Hematopoietic multipotent progenitor cell treated with erythropoietin and hydrocortisone succinate and interleukin-3 and kit ligand, for 15 days (in vitro differentiated cells): ENCODE results near the gene TMEM140.
"Not testable (repeated sequence)": the region's sequence is repeated elsewhere in the genome, so short reads cannot be mapped to it uniquely, and the experiment has no call there.

Source experiments
- DNase-seq: peaks from one replicate; pipeline ENCODE4 v3.0.0-alpha.2; 2015; ENCODE audit warnings: low spot score

TMEM140 gene

DNA sequence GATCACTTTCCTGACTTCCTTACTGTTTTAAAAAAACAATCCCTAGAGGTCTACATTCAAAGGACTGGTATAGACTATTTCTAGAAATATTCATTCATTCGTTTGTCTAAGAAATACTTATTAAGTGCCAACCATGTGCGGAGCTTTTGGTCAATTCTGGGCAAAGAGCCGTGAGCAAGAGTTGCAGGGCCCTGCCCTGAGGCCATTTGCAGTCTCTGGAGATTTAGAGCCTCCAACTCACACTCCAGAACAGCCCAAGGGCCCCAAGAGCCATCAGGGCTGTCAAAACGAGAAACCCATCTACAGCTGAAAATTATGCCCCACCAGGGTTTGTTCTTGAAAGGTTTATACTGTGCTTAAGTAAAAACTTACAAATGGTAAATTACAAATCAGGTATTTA lies 47.3 kb downstream of the TMEM140 start:
- no peak for DNase-seq

DNA sequence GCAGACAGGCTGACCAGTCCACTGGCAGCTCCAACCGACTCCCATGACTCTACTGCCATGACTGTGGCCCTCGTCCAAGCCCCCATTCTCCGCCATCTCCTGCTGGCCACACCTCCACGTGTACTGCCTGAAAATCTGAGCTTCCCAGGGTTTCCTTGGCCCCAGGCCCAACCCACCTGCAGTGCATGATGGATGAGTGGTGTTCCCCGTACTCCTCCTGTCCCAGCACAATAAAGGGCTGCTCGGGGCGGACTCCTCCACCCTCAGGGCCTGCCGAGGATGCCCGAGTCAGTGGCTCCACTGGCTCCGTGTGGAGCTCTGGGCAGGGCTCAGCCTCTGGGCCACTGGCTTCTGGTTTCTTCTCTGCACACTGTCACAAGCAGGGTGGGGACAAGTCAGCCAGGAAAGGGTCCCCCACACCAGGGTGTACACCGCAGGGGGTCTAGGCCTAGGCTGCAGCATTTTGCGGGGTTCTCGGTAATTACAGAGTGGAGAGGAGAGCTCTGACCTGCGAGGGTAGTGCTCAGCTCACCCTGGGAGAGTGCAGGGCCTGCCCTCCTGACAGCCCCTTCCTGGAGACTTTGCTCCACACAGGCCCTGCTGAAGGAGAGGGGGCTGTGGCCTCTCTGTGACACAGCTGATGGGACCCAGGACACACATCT lies 48.2 kb downstream of the TMEM140 start:
- DNase-seq, result no peak

- DNase-seq, result no peak
Measured at GRCh38 chr7:135197343-135197742, 49.5 kb downstream of the TMEM140 start.

DNA sequence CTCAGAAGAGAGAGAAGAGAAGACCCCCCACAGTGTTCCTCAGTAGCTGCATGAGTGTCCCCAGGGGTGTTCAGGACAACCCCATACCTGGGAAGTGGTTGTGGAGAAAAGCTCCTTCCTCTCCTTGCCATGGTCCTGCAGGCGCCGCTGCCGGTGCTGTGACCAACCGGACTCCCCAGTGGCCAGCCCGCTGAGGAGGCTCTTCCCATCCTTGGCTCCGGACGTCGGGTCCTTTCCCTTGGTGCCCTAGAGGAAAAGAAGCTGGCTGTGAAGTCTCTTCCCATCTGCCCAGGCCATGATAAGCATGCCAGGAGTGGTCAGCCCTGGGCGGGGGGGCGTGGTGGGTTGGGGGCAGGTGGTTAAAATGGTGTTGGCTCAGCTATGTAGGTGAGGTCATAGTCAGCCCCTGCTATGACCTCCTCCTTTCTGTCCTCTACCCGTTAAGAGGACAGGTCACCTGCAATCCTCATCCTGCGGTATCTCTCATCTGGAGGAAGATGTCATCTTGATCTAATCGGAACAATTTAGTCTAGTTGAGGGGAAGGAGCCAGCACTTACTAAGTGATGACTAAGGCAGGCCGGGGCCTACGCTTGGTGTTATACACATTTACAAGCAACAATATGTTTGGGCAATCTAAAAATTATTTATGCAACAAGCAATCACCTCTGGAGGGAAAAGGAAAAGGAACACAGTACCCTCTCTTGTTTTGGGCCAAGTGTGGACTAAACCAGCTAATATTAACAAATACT lies 50.2 kb downstream of the TMEM140 start:
- no peak for DNase-seq

GRCh38 chr7:135199439-135199838 lies 51.6 kb downstream of the TMEM140 start:
- no peak for DNase-seq

- no peak for DNase-seq
Measured at GRCh38 chr7:135200821-135201331, 53.0 kb downstream of the TMEM140 start.

- no peak for DNase-seq
Measured at GRCh38 chr7:135201350-135201749, 53.5 kb downstream of the TMEM140 start.

DNA sequence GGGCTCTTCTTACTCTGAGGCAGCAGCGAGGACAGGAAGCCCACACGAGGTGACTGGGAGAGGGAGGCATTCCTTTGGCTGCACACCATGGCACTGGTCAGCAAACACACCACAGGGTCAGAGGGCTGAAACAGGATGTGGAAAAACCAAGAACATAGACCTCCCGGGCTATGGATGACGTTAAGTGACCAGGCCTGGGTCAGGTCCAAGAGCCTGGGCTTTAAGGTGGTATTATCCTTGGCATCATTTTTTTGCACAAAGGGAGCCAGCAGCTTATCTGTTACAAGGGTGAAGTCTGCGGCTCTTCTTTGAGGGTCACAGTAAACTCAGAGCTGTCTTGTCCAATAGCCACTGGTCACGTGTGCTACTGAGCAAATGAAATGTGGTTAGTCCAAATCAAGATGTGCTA lies 56.5 kb downstream of the TMEM140 start:
- no peak for DNase-seq

DNA sequence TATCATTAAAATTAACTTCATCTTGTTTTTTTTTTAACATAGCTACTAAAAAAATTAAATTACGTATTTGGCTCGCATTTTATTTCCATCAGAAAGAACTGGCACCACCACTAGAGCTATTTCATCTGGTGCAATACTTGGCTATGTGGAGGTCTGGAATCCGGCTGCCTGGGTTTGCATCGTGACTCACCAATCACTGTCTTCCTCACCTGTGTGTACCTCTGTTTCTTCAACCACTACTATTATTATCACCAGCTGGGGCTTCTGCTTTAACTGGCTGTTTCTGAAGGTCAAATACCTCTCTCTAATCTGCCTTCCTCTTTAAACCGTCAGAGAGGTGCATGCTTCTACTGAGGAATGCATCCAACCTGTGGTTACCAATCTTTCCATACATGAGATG lies 57.0 kb downstream of the TMEM140 start:
- DNase-seq, result no peak

DNA sequence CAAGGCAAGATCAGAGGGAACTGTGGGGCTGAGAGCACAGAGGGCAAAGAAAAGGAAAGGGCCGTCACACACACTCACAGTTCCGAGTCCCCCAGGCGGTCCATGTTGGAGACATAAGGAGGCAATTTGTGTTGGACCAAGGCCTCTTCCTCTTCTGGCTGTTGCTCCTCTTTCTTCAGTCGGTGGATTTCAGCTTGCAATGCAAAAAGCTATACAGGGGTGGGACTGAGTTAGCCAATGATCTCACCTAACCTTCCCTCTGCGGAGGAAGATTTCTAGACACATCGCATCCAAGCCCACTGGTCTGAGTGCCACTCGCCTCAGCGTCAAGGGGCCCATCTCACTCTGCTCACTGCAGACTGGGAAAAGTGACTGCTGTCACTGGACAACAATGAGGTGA lies 58.0 kb downstream of the TMEM140 start:
- DNase-seq, result no peak

- no peak for DNase-seq
Measured at GRCh38 chr7:135206941-135207391, 59.1 kb downstream of the TMEM140 start.

DNA sequence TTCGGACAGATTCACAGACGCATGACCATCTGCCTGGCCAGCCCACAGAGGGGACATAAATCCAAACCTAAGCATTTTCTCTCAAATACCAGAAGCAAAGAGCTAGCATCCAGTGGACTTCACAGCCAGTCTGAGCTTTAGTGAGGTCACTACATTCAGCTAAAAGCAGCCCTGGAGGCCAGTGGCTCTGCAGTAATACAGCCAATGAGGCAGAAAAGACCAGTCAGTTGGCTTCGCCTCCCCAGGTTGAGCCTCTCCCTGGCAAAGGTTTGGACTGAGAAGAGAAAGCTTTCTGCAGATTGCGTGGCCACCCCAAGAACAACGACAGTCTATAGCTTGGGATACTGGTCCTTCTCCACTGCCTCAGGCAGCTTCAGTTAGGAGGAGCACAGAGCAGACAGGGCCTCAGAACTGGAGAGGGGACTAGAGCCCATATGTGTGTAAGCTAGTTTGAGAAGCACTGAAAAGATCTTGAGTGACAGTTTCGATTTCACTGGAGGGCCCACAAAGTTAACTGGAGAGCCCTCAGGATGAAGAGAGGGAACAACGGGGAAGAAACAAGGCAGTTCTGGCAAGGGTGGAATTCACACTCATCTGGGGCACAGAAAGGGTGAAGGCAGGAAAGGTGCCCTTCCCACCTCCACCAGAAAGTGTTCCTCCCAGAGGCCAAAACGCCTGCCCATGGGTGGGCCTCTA lies 59.7 kb downstream of the TMEM140 start:
- DNase-seq, result peak; percentile 56

- peak; percentile 30 for DNase-seq
Measured at GRCh38 chr7:135208102-135208793, 60.4 kb downstream of the TMEM140 start.

- no peak for DNase-seq
Measured at GRCh38 chr7:135209225-135209834, 61.5 kb downstream of the TMEM140 start.

DNA sequence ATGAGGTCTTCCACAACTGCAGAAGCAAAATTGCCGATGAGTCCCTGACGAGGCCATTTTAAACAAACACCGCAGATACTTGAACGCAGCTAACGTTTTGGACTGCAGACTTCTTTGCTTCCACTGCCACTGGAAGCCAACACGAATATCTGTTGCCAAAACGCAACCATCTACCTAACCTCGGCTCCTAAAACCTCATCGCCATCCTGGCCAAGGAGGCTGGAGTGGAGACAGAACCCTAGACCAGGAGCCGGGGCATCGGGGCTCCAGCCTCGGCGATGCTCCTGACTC lies 63.0 kb downstream of the TMEM140 start:
- DNase-seq, result no peak

DNA sequence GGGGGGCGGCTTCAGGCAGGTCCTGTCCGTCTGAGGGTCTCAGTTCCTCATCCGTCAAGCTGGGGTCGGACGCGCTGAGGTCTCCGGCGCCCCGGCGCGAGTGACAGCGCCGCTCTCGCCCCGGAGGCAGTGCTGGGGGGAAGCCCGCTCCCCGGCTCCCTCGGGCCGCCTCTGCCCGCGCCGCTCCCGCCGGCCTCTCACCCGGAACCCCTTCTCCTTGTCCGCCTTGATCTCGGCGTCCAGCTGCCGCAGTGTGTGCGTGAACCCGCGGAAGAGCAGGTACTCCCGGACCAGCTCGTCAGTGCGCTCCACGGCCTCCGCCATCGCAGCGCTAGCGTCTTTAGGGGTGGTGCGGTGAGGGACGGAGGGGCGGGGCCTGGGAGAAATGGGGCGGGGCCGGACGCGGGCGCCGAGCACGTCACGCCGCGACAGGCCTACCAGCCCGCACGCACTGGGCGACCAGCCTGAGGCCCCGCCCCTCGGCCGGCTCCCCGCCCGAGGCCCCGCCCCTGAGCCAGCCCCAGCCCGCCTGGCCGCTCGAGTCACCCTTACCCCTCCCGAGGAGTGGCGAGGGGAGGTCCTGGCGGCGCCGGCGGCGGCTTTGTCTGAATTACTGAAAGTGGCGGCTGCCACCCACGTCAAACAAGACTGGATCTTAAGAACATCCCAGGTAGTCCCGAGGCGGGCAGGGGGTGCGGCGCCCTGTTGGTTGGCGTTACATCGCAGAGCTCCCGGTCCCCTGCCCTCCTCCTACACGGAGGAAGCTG lies 63.5 kb downstream of the TMEM140 start, which contains the start of gene WDR91:
Gene WDR91, minus strand, starts transcription at position 348 of the 767 bp plus-strand sequence. Its CDS starts 24 bp downstream, at position 324.
- DNase-seq, result peak; percentile 95

GRCh38 chr7:135211946-135212685 lies 64.2 kb downstream of the TMEM140 start:
- not testable (repeated sequence) for DNase-seq

GRCh38 chr7:135213831-135214230 lies 66.0 kb downstream of the TMEM140 start:
- no peak for DNase-seq

DNA sequence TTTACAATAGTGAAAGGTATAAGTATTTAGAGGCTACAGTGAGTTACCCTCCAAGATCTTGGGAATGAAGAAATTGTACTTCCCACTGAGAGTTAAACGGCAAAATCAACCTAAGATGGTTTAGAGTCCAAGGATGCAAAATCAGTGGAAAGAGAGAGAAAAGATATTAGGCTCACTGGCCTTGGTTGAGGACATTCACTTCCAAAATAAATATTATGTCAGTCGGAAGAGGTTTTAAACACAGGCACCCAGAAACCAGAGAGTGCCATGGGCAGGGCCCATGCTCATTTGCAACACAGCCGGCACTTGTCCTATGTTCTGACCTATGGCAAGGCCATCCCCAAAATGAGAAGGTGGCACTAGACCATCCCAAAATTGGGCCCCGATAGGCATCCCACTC lies 67.3 kb downstream of the TMEM140 start:
- no peak for DNase-seq

GRCh38 chr7:135215698-135216097 lies 67.8 kb downstream of the TMEM140 start:
- DNase-seq, result no peak
